ENCODE measurements around the gene NPLOC4.

The NPLOC4 gene

DNA sequence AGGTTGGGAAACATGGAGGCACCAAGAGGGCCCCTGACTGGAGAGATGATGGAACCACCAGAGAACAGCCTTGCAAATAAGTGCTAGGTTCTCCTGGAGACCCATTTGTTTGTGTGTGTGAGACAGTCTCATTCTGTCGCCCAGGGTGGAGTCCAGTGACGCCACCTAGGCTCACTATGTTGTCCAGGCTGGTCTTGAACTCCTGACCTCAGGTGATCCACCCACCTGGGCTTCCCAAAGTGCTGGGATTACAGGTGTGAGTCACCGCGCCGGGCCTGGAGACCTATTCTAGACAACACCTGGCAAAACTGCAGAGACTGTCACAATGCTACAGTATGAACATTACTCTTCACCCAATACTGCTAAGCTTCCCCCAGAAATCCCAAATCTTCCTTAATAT, 1.5 kb downstream of the NPLOC4 start:
- TF ChIP-seq FOXP2 (optimal IDR thresholded peaks at IDR 0.05; ENCODE audit: borderline replicate concordance, extremely low read depth, extremely low read length, insufficient read depth), result no peak
- no peak for TF ChIP-seq SIN3A (IDR thresholded peaks at IDR 0.05; ENCODE audit: borderline replicate concordance, insufficient read depth, low read length)
- no peak for TF ChIP-seq TAF1 (IDR thresholded peaks at IDR 0.05; ENCODE audit: borderline replicate concordance, insufficient read depth, low read length)
- no peak for TF ChIP-seq REST (IDR thresholded peaks at IDR 0.05; ENCODE audit: insufficient read depth in 1 of 2, low read depth in 2 of 2, low read length in 2 of 2)

DNA sequence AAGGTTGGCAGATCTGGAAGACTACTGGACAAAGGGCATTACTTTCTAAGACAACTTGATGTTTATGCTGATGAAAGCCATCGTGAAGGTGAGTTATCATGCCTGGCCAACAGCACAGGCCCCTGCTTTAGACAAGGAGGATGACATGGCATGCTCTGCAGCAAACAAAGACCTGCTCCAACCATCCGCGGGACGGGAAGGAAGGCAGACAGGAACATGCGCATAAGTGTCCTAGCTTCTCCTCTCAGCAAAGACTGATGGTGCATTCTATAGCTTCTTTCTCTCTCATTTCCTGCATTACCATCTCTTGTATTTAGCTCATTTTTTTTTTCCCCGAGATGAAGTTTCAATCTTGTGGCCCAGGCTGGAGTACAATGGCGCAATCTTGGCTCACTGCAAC, 5.4 kb downstream of the NPLOC4 start:
- TF ChIP-seq REST (IDR thresholded peaks at IDR 0.05; ENCODE audit: insufficient read depth in 1 of 2, low read depth in 2 of 2, low read length in 2 of 2) (no peak), TAF1 (IDR thresholded peaks at IDR 0.05; ENCODE audit: borderline replicate concordance, insufficient read depth, low read length) (no peak), POLR2AphosphoS5 (IDR thresholded peaks at IDR 0.05; ENCODE audit: low read depth, low read length) (no peak), SIN3A (IDR thresholded peaks at IDR 0.05; ENCODE audit: borderline replicate concordance, insufficient read depth, low read length) (no peak), FOXP2 (optimal IDR thresholded peaks at IDR 0.05; ENCODE audit: borderline replicate concordance, extremely low read depth, extremely low read length, insufficient read depth) (no peak)

- no peak for TF ChIP-seq FOXP2 (optimal IDR thresholded peaks at IDR 0.05; ENCODE audit: borderline replicate concordance, extremely low read depth, extremely low read length, insufficient read depth)
- TF ChIP-seq SIN3A (IDR thresholded peaks at IDR 0.05; ENCODE audit: borderline replicate concordance, insufficient read depth, low read length), result no peak
- TF ChIP-seq TAF1 (IDR thresholded peaks at IDR 0.05; ENCODE audit: borderline replicate concordance, insufficient read depth, low read length), result no peak
- no peak for TF ChIP-seq REST (IDR thresholded peaks at IDR 0.05; ENCODE audit: insufficient read depth in 1 of 2, low read depth in 2 of 2, low read length in 2 of 2)
- TF ChIP-seq POLR2AphosphoS5 (IDR thresholded peaks at IDR 0.05; ENCODE audit: low read depth, low read length), result no peak
These were observed 6.6 kb downstream of the NPLOC4 start for GRCh38 chr17:81630274-81630673.

DNA sequence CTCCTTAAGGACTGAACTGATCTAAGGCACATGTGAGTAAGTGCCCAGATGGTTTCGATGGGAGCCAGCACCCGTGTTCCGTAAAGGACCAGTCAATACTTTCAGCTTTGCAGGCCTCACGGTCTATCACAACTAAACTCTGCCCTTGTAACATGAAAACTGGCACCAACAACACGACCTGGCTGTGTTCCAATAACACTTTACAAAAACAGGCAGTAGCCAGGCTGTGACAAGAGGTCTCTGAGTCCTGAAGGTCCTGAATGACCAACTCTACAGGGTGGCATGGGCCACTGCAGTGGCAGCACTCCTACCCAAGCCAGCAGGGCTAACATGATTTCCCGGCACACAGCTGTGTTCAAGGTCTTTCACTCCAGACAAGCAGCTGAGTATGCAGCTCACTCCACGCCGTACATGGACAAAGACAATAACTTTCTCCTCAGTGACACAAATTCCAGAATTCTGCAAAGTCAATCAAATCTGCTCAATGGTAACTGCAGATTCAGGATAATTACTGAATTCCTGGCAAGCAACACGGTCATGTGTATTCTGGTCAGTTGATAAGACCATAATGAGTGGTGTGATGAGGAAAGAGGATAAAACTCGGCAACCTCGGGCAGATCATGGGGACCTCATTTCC, 15.3 kb downstream of the NPLOC4 start:
- TF ChIP-seq REST (IDR thresholded peaks at IDR 0.05; ENCODE audit: insufficient read depth in 1 of 2, low read depth in 2 of 2, low read length in 2 of 2), result no peak
- no peak for TF ChIP-seq FOXP2 (optimal IDR thresholded peaks at IDR 0.05; ENCODE audit: borderline replicate concordance, extremely low read depth, extremely low read length, insufficient read depth)
- no peak for TF ChIP-seq SIN3A (IDR thresholded peaks at IDR 0.05; ENCODE audit: borderline replicate concordance, insufficient read depth, low read length)

- TF ChIP-seq REST (IDR thresholded peaks at IDR 0.05; ENCODE audit: insufficient read depth in 1 of 2, low read depth in 2 of 2, low read length in 2 of 2) (no peak), TAF1 (IDR thresholded peaks at IDR 0.05; ENCODE audit: borderline replicate concordance, insufficient read depth, low read length) (no peak), FOXP2 (optimal IDR thresholded peaks at IDR 0.05; ENCODE audit: borderline replicate concordance, extremely low read depth, extremely low read length, insufficient read depth) (no peak), SIN3A (IDR thresholded peaks at IDR 0.05; ENCODE audit: borderline replicate concordance, insufficient read depth, low read length) (no peak), POLR2AphosphoS5 (IDR thresholded peaks at IDR 0.05; ENCODE audit: low read depth, low read length) (no peak)
These were observed 20.0 kb downstream of the NPLOC4 start for GRCh38 chr17:81616877-81617276.
